Kidney epithelial cell (primary cell): ENCODE results near the gene RBPJ. TPM values are rescaled to one million over a fixed set of nuclear protein-coding genes. Genes with fewer than 3 reads are reported as not detected.

Experiments used
- DNase-seq: peaks from one replicate; pipeline ENCODE4 v3.0.0-alpha.2; 2010; ENCODE audit warnings: low read depth
- H3K27me3 ChIP-seq: 2 replicates; pipeline ENCODE4 v1.6.0; 2011; ENCODE audit warnings: low read length; ENCODE audit not compliant: control insufficient read depth, insufficient read depth
- H3K36me3 ChIP-seq: 2 replicates; pipeline ENCODE4 v1.5.1; 2011; ENCODE audit warnings: low read length; ENCODE audit not compliant: control insufficient read depth, insufficient read depth
- H3K4me3 ChIP-seq: 2 replicates; pipeline ENCODE4 v1.5.1; 2011; ENCODE audit warnings: low read depth, mild to moderate bottlenecking, control low read depth, low read length
- total RNA-seq: library from RNA; depleted of rRNA; stranded (reverse); fragments of >200 nt; gene quantifications from 2 replicates; pipeline ENCODE4 v1.2.3, GENCODE V29; 2015
- TF ChIP-seq, protein P1 (sequence below): IDR thresholded peaks from 2 replicates; pipeline ENCODE4 v1.5.1; 2011; ENCODE audit warnings: mild to moderate bottlenecking, moderate library complexity, low read length, control low read depth, inconsistent platforms; ENCODE audit not compliant: insufficient read depth, poor library complexity, severe bottlenecking

The RBPJ gene
- total RNA-seq, 1 donor from 2014 or later, result 82.2 TPM

DNA sequence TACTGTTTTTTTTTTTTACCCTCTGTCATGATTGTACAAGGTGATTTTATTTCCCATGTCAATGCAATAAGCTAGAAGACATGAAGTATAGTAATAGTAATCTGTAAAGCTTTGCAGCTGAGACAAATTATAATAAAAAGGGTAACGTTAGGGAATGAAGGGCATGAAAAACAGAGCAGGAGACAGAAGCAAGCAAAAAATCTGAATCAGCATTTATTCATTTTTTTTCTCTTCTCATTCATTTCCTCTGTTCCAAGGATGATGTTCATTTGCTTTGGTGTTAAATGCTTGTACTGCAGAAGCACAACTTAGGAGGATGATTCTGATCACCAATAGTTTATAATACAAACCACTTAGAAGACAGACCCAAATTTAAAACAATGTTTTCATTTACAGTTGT is 105.1 kb downstream of the RBPJ start:
- Histone ChIP-seq H3K36me3 (peaks cover 4% of the 10 kb centered on the region), H3K4me3 (no peak overlapping the region), H3K27me3 (no peaks in the 10 kb centered on the region)
- TF ChIP-seq, protein P1, sequence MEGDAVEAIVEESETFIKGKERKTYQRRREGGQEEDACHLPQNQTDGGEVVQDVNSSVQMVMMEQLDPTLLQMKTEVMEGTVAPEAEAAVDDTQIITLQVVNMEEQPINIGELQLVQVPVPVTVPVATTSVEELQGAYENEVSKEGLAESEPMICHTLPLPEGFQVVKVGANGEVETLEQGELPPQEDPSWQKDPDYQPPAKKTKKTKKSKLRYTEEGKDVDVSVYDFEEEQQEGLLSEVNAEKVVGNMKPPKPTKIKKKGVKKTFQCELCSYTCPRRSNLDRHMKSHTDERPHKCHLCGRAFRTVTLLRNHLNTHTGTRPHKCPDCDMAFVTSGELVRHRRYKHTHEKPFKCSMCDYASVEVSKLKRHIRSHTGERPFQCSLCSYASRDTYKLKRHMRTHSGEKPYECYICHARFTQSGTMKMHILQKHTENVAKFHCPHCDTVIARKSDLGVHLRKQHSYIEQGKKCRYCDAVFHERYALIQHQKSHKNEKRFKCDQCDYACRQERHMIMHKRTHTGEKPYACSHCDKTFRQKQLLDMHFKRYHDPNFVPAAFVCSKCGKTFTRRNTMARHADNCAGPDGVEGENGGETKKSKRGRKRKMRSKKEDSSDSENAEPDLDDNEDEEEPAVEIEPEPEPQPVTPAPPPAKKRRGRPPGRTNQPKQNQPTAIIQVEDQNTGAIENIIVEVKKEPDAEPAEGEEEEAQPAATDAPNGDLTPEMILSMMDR, result no peak
- no peak for DNase-seq

DNA sequence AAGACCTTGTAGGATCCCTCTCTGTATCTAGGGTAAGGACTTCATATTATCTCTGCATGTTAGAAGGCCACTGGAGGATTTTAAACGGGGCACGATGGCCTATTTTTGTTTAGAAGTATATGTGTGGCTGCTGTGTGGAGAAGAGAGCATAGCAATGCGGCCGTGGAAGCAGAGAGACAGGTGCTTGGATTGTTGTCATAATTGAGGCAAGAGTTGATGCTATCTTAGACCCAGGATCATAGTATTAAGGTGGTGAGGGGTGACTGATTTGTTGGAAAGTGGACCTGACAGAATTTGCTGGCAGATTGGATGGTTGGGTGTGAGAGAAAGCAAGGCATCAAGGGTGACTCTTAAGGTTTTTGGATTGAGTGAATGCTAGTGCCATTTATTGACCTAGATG is 106.1 kb downstream of the RBPJ start:
- no peaks in the 10 kb centered on the region for H3K27me3 ChIP-seq
- TF ChIP-seq, protein P1, result no peak
- no peak overlapping the region for H3K4me3 ChIP-seq
- peaks cover 4% of the 10 kb centered on the region for H3K36me3 ChIP-seq
- DNase-seq, result no peak

- DNase-seq, result no peak
- Histone ChIP-seq H3K4me3 (no peak overlapping the region), H3K27me3 (no peaks in the 10 kb centered on the region), H3K36me3 (peaks cover 2% of the 10 kb centered on the region)
- TF ChIP-seq, protein P1, result no peak
Observed at GRCh38 chr4:26429910-26430309, 109.1 kb downstream of the RBPJ start.

DNA sequence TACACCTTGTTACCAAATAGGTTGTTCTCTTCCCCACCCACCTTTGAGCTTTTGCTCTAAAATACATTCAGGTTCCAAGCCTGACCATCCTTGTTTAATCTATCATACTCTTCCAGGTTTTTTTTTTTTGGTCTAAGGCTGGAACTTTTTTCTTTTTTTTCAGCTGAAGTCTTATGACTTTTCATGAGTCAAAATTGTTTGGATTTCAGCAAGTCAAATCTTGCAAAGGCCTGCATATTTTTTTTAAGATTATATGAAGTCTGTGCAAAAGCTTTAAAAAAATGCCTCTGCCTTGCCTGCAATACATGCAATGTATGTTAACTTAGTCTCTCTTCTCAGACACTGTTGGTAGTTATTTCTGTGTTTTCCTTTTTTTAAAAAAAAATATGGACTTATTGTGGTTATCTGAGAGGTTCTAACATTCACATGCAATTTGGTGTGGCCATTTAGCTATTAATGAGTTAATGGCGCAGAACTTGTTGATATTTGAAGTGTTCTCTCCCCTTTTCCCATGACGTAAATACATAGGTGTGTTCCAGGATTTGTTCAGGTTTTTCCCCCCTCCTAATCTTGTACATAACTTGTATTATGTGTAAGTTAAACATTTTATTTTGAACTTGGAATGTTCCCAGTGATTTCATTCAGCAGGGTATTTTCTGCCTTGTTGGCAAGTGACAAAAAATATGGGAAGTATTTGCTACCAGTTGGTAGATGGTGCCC is 110.8 kb downstream of the RBPJ start:
- Histone ChIP-seq H3K36me3 (peaks cover 1% of the 10 kb centered on the region), H3K4me3 (no peak overlapping the region), H3K27me3 (no peaks in the 10 kb centered on the region)
- TF ChIP-seq, protein P1, result no peak
- DNase-seq, result no peak

GRCh38 chr4:26432419-26432818 is 111.6 kb downstream of the RBPJ start:
- no peaks in the 10 kb centered on the region for H3K27me3 ChIP-seq
- H3K36me3 ChIP-seq, result peaks cover 1% of the 10 kb centered on the region
- H3K4me3 ChIP-seq, result no peak overlapping the region
- DNase-seq, result no peak
- TF ChIP-seq, protein P1, result no peak

GRCh38 chr4:26433556-26433955 is 112.7 kb downstream of the RBPJ start:
- no peak overlapping the region for H3K4me3 ChIP-seq
- TF ChIP-seq, protein P1, result no peak
- H3K27me3 ChIP-seq, result no peaks in the 10 kb centered on the region
- DNase-seq, result no peak
- peaks cover 1% of the 10 kb centered on the region for H3K36me3 ChIP-seq
